H9 (cell line): ENCODE measurements around the gene MLH1. TPM values are rescaled to one million over a fixed set of nuclear protein-coding genes. Genes with fewer than 3 reads are reported as not detected.

Source experiments
- DNase-seq: peaks from one replicate; pipeline ENCODE4 v3.0.0-alpha.2; 2017
- H2AFZ ChIP-seq: one replicate; pipeline ENCODE4 v1.6.1; 2013; ENCODE audit warnings: mild to moderate bottlenecking, low read length, control low read depth, moderate library complexity
- H2AK5ac ChIP-seq: 2 replicates; pipeline ENCODE4 v1.6.1; 2013; ENCODE audit warnings: low read length, control low read depth, mixed read lengths; ENCODE audit not compliant: insufficient read length
- H2BK120ac ChIP-seq: one replicate; pipeline ENCODE4 v1.6.1; 2013; ENCODE audit warnings: low read depth, mild to moderate bottlenecking, low read length, control low read depth, inconsistent platforms; ENCODE audit not compliant: poor library complexity, severe bottlenecking
- H2BK12ac ChIP-seq: 2 replicates; pipeline ENCODE4 v1.6.1; 2013; ENCODE audit warnings: low read length, control low read depth, mixed read lengths, low read depth; ENCODE audit not compliant: insufficient read length
- H2BK15ac ChIP-seq: 2 replicates; pipeline ENCODE4 v1.6.1; 2013; ENCODE audit warnings: low read depth, low read length, control low read depth
- H2BK20ac ChIP-seq: one replicate; pipeline ENCODE4 v1.6.1; 2013; ENCODE audit warnings: low read depth, mild to moderate bottlenecking, low read length, control low read depth, inconsistent platforms; ENCODE audit not compliant: poor library complexity, severe bottlenecking
- H2BK5ac ChIP-seq: 2 replicates; pipeline ENCODE4 v1.6.1; 2013; ENCODE audit warnings: low read length, control low read depth, mixed read lengths; ENCODE audit not compliant: insufficient read length
- H3K14ac ChIP-seq: 2 replicates; pipeline ENCODE4 v1.6.1; 2013; ENCODE audit warnings: low read length, control low read depth; ENCODE audit not compliant: insufficient read depth
- H3K18ac ChIP-seq: 2 replicates; pipeline ENCODE4 v1.6.1; 2013; ENCODE audit warnings: low read depth, mild to moderate bottlenecking, mixed read lengths, low read length, control low read depth; ENCODE audit not compliant: insufficient read length
- H3K23ac ChIP-seq: 2 replicates; pipeline ENCODE4 v1.6.1; 2013; ENCODE audit warnings: low read length, control low read depth, mixed read lengths, low read depth; ENCODE audit not compliant: insufficient read length
- H3K23me2 ChIP-seq: 2 replicates; pipeline ENCODE4 v1.6.1; 2013; ENCODE audit warnings: low read depth, mild to moderate bottlenecking, mixed read lengths, low read length, control low read depth; ENCODE audit not compliant: insufficient read length, poor library complexity, severe bottlenecking
- H3K27ac ChIP-seq: 2 replicates; pipeline ENCODE4 v1.5.1; 2013; ENCODE audit warnings: low read length, control low read depth, mixed read lengths, low read depth; ENCODE audit not compliant: insufficient read length
- H3K27me3 ChIP-seq: 2 replicates; pipeline ENCODE4 v1.6.1; 2013; ENCODE audit warnings: low read length, control low read depth, inconsistent platforms; ENCODE audit not compliant: insufficient read depth
- H3K4ac ChIP-seq: 2 replicates; pipeline ENCODE4 v1.6.1; 2013; ENCODE audit warnings: low read depth, mild to moderate bottlenecking, control low read depth, inconsistent platforms, low read length, moderate library complexity
- H3K4me1 ChIP-seq: 2 replicates; pipeline ENCODE4 v1.6.1; 2013; ENCODE audit warnings: low read length, control low read depth, inconsistent platforms; ENCODE audit not compliant: insufficient read depth
- H3K4me2 ChIP-seq: 2 replicates; pipeline ENCODE4 v1.6.1; 2013; ENCODE audit warnings: low read length, control low read depth, mixed read lengths; ENCODE audit not compliant: insufficient read length, insufficient read depth
- H3K56ac ChIP-seq: 2 replicates; pipeline ENCODE4 v1.6.1; 2013; ENCODE audit warnings: low read depth, mild to moderate bottlenecking, mixed read lengths, low read length, control low read depth; ENCODE audit not compliant: insufficient read length
- H3K79me1 ChIP-seq: 2 replicates; pipeline ENCODE4 v1.6.1; 2013; ENCODE audit warnings: low read depth, mild to moderate bottlenecking, moderate library complexity, low read length, control low read depth, inconsistent platforms; ENCODE audit not compliant: insufficient read depth, poor library complexity, severe bottlenecking
- H3K79me2 ChIP-seq: 2 replicates; pipeline ENCODE4 v1.6.1; 2013; ENCODE audit warnings: low read length, control low read depth, inconsistent platforms; ENCODE audit not compliant: insufficient read depth
- H3K9ac ChIP-seq: 2 replicates; pipeline ENCODE4 v1.6.1; 2013; ENCODE audit warnings: low read length, control low read depth, mixed read lengths; ENCODE audit not compliant: insufficient read length; ENCODE audit errors: extremely low read depth
- H3K9me3 ChIP-seq: one replicate; pipeline ENCODE4 v1.6.1; 2013; ENCODE audit warnings: low read depth, low read length, inconsistent platforms; ENCODE audit not compliant: control insufficient read depth
- H3T11ph ChIP-seq: one replicate; pipeline ENCODE4 v1.6.1; 2013; ENCODE audit warnings: mild to moderate bottlenecking, low read length, control low read depth, inconsistent platforms
- H4K20me1 ChIP-seq: one replicate; pipeline ENCODE4 v1.6.1; 2013; ENCODE audit not compliant: control insufficient read depth, insufficient read length, insufficient read depth
- H4K5ac ChIP-seq: 2 replicates; pipeline ENCODE4 v1.6.1; 2013; ENCODE audit warnings: low read depth, mild to moderate bottlenecking, mixed read lengths, low read length, control low read depth; ENCODE audit not compliant: insufficient read length
- H4K8ac ChIP-seq: replicated peaks from 2 replicates; pipeline ENCODE4 v1.6.1; 2013; ENCODE audit warnings: low read length, control low read depth, mixed read lengths, low read depth; ENCODE audit not compliant: insufficient read length
- H4K91ac ChIP-seq: 2 replicates; pipeline ENCODE4 v1.6.1; 2013; ENCODE audit warnings: low read depth, mild to moderate bottlenecking, moderate library complexity, mixed read lengths, low read length, control low read depth; ENCODE audit not compliant: insufficient read length
- H3K27ac Mint-ChIP-seq, 3 experiments: 2 replicates in 2 of 3; 3 replicates in 1 of 3; pipeline ENCODE4 v1.8.0; 2020 to 2021; ENCODE audit warnings: mixed read lengths in 3 of 3, mild to moderate bottlenecking in 1 of 3, moderate library complexity in 1 of 3
- H3K27me3 Mint-ChIP-seq: 2 replicates; pipeline ENCODE4 v1.8.0; 2021; ENCODE audit warnings: low read depth, mild to moderate bottlenecking, moderate library complexity, mixed read lengths
- H3K36me3 Mint-ChIP-seq, 3 experiments: 2 replicates in 2 of 3; 3 replicates in 1 of 3; pipeline ENCODE4 v1.8.0; 2020 to 2021; ENCODE audit warnings: low read depth in 3 of 3, mixed read lengths in 3 of 3; ENCODE audit not compliant: insufficient read depth in 1 of 3
- H3K4me1 Mint-ChIP-seq, 2 experiments: 2 replicates each; pipeline ENCODE4 v1.8.0; 2020; ENCODE audit warnings: mixed read lengths in 2 of 2
- H3K4me3 Mint-ChIP-seq, 2 experiments: 2 replicates in 1 of 2; 3 replicates in 1 of 2; pipeline ENCODE4 v1.8.0; 2020 to 2021; ENCODE audit warnings: mild to moderate bottlenecking in 2 of 2, mixed read lengths in 2 of 2, moderate library complexity in 1 of 2
- H3K9me3 Mint-ChIP-seq, 2 experiments: 2 replicates in 1 of 2; 3 replicates in 1 of 2; pipeline ENCODE4 v1.8.0; 2020; ENCODE audit warnings: mild to moderate bottlenecking in 2 of 2, mixed read lengths in 2 of 2, moderate library complexity in 1 of 2
- WGBS: extraction: QIAGEN DNeasy Blood & Tissue Kit; methylation state at CpG from one replicate; pipeline ENCODE4 v1.1.7; 2013; ENCODE audit warnings: missing lambda C conversion rate, low lambda C conversion rate, mixed read lengths; ENCODE audit not compliant: insufficient read length; ENCODE audit errors: extremely low coverage; 5-methylcytosine and 5-hydroxymethylcytosine counted together
- total RNA-seq: library from RNA; stranded (reverse); gene quantifications from 2 replicates; pipeline ENCODE4 v1.2.1, GENCODE V29; 2021
- TF ChIP-seq, protein P1 (sequence below): fragments of 200-600 bp; sonication (generic); conservative IDR thresholded peaks from 3 replicates; pipeline ENCODE4 v1.8.0; 2021; ENCODE audit warnings: antibody characterized with exemption, mild to moderate bottlenecking

The MLH1 gene
- total RNA-seq, 1 experiment from 2014 or later = 45.1 TPM

DNA sequence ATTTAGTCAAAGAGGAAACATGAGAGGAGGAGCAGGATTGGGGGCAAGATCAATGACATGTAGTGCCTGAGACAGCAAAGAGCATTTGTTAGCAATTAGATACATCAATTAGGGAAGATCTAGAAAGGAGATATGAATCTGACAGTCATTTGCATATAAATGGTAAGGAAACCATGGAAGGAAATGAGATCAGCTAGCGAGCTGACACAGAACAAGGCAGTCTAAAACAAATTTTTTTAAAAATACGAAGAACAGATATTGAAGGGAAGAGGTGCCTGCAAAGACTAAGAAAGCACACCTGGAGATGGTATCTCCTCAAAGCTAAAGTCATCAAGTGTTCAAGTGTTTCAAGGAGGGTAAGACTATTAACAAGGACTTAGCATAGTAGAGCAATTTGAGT lies 5.0 kb upstream of the MLH1 start:
- Histone ChIP-seq H3K4me2 (no peak overlapping the region), H4K5ac (no peak overlapping the region), H2BK15ac (no peak overlapping the region), H3K27me3 (no peaks in the 10 kb centered on the region), H3K23ac (no peak overlapping the region), H2AFZ (no peak overlapping the region), H3K27ac (no peak overlapping the region), H3T11ph (no peak overlapping the region), H3K56ac (no peak overlapping the region), H3K4me1 (no peaks in the 10 kb centered on the region), H3K9me3 (no peaks in the 10 kb centered on the region), H2BK120ac (no peak overlapping the region), H3K4ac (no peak overlapping the region), H3K79me1 (peaks cover 3% of the 10 kb centered on the region), H3K23me2 (peaks cover 10% of the 10 kb centered on the region), H4K8ac (no peak overlapping the region), H4K91ac (no peak overlapping the region), H2BK5ac (no peak overlapping the region), H2BK20ac (no peak overlapping the region), H2BK12ac (no peak overlapping the region), H3K14ac (no peak overlapping the region), H3K79me2 (peaks cover 16% of the 10 kb centered on the region; the same call in 1 of the 2 replicates), H3K18ac (no peak overlapping the region), H3K9ac (no peak overlapping the region), H2AK5ac (no peak overlapping the region), H4K20me1 (no peaks in the 10 kb centered on the region)
- Mint-ChIP-seq H3K4me3 (no peak overlapping the region), H3K9me3 (no peaks in the 10 kb centered on the region), H3K27ac (peak overlapping the region in 1 of 3 experiments; percentile 4; a peak in 2 of 7 replicates), H3K4me1 (peaks cover 23 to 30% of the 10 kb centered on the region in 2 experiments), H3K36me3 (peaks cover 30 to 70% (median 52%) of the 10 kb centered on the region in 3 experiments; a peak in 6 of 7 replicates), H3K27me3 (no peaks in the 10 kb centered on the region)
- no peak for DNase-seq
- WGBS = no CpG with 5 or more reads among the region's 2 CpGs
- TF ChIP-seq, protein P1, sequence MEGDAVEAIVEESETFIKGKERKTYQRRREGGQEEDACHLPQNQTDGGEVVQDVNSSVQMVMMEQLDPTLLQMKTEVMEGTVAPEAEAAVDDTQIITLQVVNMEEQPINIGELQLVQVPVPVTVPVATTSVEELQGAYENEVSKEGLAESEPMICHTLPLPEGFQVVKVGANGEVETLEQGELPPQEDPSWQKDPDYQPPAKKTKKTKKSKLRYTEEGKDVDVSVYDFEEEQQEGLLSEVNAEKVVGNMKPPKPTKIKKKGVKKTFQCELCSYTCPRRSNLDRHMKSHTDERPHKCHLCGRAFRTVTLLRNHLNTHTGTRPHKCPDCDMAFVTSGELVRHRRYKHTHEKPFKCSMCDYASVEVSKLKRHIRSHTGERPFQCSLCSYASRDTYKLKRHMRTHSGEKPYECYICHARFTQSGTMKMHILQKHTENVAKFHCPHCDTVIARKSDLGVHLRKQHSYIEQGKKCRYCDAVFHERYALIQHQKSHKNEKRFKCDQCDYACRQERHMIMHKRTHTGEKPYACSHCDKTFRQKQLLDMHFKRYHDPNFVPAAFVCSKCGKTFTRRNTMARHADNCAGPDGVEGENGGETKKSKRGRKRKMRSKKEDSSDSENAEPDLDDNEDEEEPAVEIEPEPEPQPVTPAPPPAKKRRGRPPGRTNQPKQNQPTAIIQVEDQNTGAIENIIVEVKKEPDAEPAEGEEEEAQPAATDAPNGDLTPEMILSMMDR = no peak
